Mucosa of descending colon (tissue), 3 donors: ENCODE measurements around the gene GRM4. TPM values are rescaled to one million over a fixed set of nuclear protein-coding genes. Genes with fewer than 3 reads are reported as not detected.
A peak's percentile ranks its signal among the peaks of the same experiment; 100 is the strongest.

Source experiments
- ATAC-seq: fragments of 200-7000 bp; cut with Tn5 transposase; one replicate; pipeline ENCODE4 v1.9.1; 2020; ENCODE audit warnings: mild to moderate bottlenecking, moderate library complexity
- DNase-seq, 3 donors: peaks; one replicate each; pipeline ENCODE4 v3.0.0-alpha.2; 2020
- H3K36me3 ChIP-seq: fragments of 200-600 bp; one replicate; pipeline ENCODE4 v1.8.0; 2021; ENCODE audit warnings: low read depth, mild to moderate bottlenecking
- H3K4me1 ChIP-seq: fragments of 200-600 bp; one replicate; pipeline ENCODE4 v1.8.0; 2021; ENCODE audit warnings: low read depth, mild to moderate bottlenecking
- H3K4me3 ChIP-seq: fragments of 200-600 bp; one replicate; pipeline ENCODE4 v1.8.0; 2021; ENCODE audit warnings: mild to moderate bottlenecking
- H3K9me3 ChIP-seq: fragments of 200-600 bp; one replicate; pipeline ENCODE4 v1.8.0; 2021; ENCODE audit warnings: mild to moderate bottlenecking
- CTCF ChIP-seq: fragments of 200-600 bp; IDR thresholded peaks from one replicate; pipeline ENCODE4 v1.8.0; 2022; ENCODE audit warnings: antibody characterized with exemption, mild to moderate bottlenecking
- intact Hi-C, 2 donors: fragments of 100-400 bp; cut with DNase I in 1 of 2; cut with micrococcal nuclease in 1 of 2; formaldehyde crosslinking; loops; one replicate each; pipeline versions ENCODE4 v1.11.0 to v1.11.1; 2022; cut with DNase I, micrococcal nuclease
- total RNA-seq, 3 donors: library from RNA; stranded (reverse); fragmentation: NEBNext Ultra II Directional in 2 of 3; extraction: Animal tissue kit (Norgen Biotek cat#: 25700) in 2 of 3; gene quantifications; one replicate each; pipeline versions ENCODE4 v1.2.1 to v1.2.4, GENCODE V29; 2021 to 2023
- donor health status: DM: no; HTN: no; CAD: no; lungs with moderate emphysema.
- donor health status: DM: no; HTN: no; CAD: no.
- donor health status: DM: no; HTN: yes; CAD: no.

GRM4 gene
- total RNA-seq, 3 donors from 2014 or later = 0.22 to 0.25 TPM; not detected in 1

- peaks cover 4% of the 10 kb centered on the region for H3K4me1 ChIP-seq
- no peak for TF ChIP-seq CTCF
- no peak overlapping the region for H3K4me3 ChIP-seq
- DNase-seq (no peak), ATAC-seq (no peak)
- no peaks in the 10 kb centered on the region for H3K36me3 ChIP-seq
- intact Hi-C loops = no loop called here
- no peaks in the 10 kb centered on the region for H3K9me3 ChIP-seq
Observed at GRCh38 chr6:33999567-33999966, 146.3 kb downstream of the GRM4 start.

GRCh38 chr6:33998660-33999059, 147.2 kb downstream of the GRM4 start:
- no peak for ATAC-seq
- no peak for TF ChIP-seq CTCF
- DNase-seq = no peak
- intact Hi-C loops = no loop called here
- H3K4me1 ChIP-seq = peaks cover 4% of the 10 kb centered on the region
- H3K36me3 ChIP-seq = no peaks in the 10 kb centered on the region
- no peak overlapping the region for H3K4me3 ChIP-seq
- no peaks in the 10 kb centered on the region for H3K9me3 ChIP-seq

DNA sequence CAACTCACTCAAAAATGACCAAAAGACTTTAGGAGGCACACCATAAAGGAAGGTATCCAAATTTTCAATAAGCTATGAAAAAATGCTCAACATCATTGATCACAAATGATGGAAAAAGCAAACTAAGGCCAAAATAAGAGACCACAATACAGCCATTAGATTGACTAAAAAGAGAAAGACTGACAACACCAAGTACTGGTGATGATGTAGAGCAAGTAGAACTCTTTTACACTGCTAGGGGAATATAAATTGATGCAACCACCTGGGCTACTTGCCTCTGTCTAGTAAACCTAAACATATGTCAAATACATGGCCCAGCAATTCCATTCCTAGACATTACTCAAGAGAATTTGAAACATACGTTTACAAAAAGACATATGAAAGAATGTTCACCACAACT, 148.6 kb downstream of the GRM4 start:
- peaks cover 4% of the 10 kb centered on the region for H3K4me1 ChIP-seq
- H3K4me3 ChIP-seq = no peak overlapping the region
- intact Hi-C loops = no loop called here
- ATAC-seq (no peak), DNase-seq (no peak)
- H3K36me3 ChIP-seq = no peaks in the 10 kb centered on the region
- TF ChIP-seq CTCF = no peak
- no peaks in the 10 kb centered on the region for H3K9me3 ChIP-seq

- no peak overlapping the region for H3K4me3 ChIP-seq
- no peaks in the 10 kb centered on the region for H3K9me3 ChIP-seq
- ATAC-seq (no peak), DNase-seq (peak in 1 of 3 donors; percentile 18)
- TF ChIP-seq CTCF = no peak
- intact Hi-C loops = no loop called here
- H3K36me3 ChIP-seq = no peaks in the 10 kb centered on the region
- H3K4me1 ChIP-seq = peaks cover 4% of the 10 kb centered on the region
Observed at GRCh38 chr6:33996120-33996475, 149.8 kb downstream of the GRM4 start.

DNA sequence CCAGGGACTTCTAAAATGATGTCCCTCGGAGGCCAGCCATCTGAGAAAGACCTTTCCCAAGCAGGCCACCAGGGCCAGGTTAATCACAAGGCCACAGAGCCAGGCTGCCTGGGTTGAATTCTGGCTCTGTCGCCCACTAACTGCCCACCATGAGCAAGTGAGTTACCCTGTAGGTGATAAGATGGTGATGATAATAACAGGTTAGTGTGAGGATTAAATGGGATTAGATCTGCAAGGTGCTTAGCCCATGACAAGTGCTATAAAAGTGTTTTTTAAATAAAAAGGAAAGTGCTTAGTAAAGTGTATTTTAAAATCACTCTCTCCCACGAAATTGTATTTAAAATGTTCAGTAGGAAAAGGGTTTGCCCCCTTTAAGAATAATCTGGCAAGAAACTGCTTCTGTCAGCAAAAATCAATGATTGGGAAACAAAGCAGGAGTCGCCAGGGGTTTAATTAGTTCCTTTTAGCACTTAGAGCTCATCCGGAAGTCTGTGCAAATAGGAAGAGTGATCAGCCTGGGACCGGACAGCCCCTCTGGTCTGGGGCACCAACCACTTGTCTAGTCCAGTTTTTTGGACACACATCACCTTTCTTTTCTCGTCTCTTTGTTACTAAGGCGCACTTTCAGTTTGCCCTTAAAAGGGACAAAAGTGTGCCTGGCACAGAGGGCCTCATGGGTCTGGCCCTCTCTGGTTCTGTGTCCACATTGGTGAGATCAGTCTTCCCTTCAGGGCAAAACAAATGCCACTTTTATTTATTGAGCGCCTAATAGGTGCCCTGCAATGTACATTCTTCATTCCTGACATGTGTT, 150.4 kb downstream of the GRM4 start:
- ATAC-seq (peak; percentile 19), DNase-seq (peak in 1 of 3 donors; percentile 15)
- no peak for TF ChIP-seq CTCF
- peaks cover 4% of the 10 kb centered on the region for H3K4me1 ChIP-seq
- intact Hi-C loops = no loop called here
- no peaks in the 10 kb centered on the region for H3K36me3 ChIP-seq
- no peaks in the 10 kb centered on the region for H3K9me3 ChIP-seq
- no peak overlapping the region for H3K4me3 ChIP-seq
